RPMI7951 (cell line): ENCODE results near the gene EFNA3. TPM values are rescaled to one million over a fixed set of nuclear protein-coding genes. Genes with fewer than 3 reads are reported as not detected.

Experiments used
- DNase-seq: peaks from one replicate; pipeline ENCODE4 v3.0.0-alpha.2; 2012; ENCODE audit warnings: low read depth
- total RNA-seq: library from RNA; depleted of rRNA; stranded (reverse); fragments of >200 nt; shearing (Covaris generic); gene quantifications from 2 replicates; pipeline ENCODE4 v1.2.3, GENCODE V29; 2014; rRNA removed

Gene EFNA3
- total RNA-seq = 0.48 and 0.68 TPM in 2 replicates

DNA sequence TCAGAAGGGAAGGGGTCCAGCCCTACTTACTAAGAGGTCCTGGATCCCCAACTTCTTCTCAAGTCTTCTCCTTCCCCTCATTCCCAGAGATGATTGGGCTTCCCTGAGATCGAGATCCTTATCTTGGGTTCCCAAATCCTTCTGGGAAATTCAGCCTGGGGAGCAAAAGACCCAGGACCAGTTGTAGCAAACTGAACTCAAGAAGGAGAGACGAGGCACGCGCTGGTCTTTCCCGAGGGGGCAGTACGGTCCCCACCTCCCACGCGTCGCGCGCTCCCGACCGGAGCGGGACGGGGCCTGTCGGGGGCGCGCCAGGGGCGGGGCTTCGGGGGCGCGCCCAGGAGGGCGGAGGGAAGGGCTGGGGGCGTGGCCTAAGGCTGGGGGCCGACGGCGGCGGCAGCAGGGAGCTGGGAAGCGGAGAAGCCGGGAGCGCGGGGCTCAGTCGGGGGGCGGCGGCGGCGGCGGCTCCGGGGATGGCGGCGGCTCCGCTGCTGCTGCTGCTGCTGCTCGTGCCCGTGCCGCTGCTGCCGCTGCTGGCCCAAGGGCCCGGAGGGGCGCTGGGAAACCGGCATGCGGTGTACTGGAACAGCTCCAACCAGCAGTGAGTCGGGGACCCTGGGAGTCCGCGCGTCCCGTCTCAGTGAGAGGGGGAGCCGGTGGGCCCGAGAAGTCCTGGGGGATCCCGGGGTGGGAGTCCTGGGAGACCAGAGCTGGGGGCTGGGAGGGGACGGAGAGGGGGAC lies at the start of gene EFNA3:
Gene EFNA3 (plus strand): TSS at position 369 of the 741 bp plus-strand sequence. CDS start 105 bp downstream, at position 474.
- DNase-seq = peak; percentile 50

DNA sequence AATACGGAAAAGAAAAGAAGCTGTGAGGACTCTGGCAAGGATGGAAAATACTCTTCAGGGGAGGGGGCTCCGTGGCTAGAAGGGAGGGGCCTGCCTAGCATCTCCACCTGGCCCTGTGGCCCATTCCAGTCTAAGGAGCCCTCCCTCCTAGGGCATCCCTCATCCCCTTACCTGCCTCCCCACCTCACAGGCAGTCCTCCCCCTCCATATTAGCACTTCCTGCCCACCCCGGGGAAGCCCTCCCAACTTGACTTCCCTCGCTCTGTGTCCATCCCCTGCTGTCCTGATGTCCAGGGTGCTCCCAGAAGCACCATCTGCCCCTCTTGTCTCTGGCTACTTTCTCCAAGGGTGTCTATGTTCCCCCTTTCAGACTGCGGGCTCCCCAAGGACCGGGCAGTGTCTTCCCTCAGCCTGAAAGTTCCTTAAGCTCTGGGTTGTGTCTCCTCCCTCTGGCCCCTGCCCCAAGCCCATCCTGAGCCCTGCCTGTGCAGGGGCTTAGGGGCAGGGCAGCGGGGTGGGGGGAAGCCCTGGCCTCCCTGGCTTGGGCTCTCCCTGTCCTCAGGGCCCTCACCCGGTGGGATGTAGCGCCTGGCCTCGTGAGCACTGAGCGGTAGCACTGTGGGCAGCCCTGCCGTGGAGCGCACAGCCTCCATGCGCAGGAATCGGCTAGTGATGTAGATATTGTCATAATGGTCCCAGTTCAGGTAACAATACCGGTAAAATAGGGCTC lies 49.0 kb upstream of the EFNA3 start:
- no peak for DNase-seq

DNA sequence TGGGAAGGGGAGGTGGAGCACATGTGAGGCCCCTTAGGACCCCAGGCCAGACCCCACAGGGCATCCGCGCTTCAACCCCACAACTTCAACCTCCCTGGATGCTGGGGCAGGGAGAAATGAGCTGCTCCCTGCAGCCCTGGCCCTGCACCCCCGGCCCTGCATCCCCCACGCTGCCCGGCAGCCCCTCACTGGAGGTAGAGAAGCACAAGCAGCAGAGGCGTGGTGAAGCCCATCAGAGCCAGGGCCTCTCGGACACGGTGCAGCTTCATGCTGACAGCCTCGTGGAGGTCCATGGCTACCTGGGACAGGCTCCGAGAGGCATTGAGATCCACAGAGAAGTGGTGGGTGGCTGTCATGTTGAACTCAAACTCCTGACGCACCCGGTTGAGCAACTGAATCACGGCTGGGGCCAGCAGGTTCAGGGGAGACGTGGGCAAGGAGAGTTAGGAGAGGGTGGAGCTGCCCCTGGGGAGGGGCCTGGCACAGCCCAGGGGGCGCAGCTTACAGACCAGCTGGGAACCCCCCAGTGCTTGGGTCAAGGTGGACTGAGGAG lies 48.3 kb upstream of the EFNA3 start:
- DNase-seq = no peak

DNA sequence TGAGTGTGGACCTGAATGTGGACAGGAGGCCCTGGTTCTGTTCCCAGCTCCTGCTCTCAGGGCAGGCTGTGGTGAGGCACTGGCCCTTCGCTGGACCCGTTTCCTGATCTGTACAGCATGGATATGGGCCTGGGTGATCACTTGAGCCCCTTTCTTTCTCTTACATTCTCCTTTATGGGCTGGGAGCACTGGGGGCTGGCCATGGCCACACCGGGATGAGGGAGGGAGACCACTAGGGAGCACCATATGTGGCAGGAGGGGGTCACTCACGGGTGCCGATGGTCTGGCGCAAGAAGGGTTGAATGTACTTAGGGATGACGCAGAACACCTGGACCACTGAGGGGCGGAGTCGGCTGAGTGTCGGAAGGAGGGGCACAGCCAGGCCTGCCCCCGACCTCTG lies 47.7 kb upstream of the EFNA3 start:
- no peak for DNase-seq

DNA sequence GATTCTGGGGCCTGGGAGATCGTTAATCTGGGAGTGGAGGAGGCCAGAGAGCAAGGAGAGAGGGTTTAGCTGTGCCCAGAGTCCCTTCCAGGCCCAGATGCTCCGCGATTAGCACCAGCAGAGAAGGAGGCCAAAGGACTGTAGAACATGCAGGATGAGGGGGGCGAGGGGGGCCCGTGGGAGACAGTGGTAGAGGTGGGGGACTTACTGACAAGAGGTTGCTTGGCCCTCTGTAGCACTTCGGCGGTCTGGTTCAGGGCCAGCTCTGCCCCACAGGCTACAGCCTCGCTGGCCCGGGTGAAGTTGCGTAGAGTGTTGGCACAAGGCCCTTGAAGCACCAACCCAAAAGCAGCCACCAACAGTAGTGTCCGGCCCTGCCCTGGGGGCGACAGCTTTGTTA lies 45.8 kb upstream of the EFNA3 start:
- DNase-seq = no peak

DNA sequence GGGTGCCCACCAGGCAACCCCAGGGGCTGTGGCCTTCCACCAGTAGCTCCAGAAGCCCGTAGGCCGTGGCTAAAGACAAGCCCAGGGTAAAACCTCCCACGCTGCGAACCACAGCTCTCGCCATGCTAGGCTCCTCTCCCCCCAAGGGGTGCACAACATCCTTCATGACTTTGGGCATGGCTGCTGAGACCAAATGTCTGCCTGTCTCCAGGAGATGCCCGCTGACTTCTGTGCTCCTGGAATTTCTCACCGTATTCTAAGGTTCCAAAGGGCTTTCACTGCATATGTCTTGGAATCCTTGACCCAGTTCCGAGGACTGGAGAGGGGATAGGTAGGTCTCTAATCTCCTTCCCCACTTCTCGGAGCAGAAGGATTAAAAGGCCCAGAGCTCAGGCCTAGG lies 45.1 kb upstream of the EFNA3 start, which contains the start of the genes DCST1 and DCST2:
Gene DCST1 (plus strand): TSS at position 301 of the 400 bp plus-strand sequence. CDS start 213 bp downstream, outside the sequence.
Gene DCST2 (minus strand): TSS at position 258 of the 400 bp plus-strand sequence. CDS start 80 bp downstream, at position 178.
- DNase-seq = no peak

DNA sequence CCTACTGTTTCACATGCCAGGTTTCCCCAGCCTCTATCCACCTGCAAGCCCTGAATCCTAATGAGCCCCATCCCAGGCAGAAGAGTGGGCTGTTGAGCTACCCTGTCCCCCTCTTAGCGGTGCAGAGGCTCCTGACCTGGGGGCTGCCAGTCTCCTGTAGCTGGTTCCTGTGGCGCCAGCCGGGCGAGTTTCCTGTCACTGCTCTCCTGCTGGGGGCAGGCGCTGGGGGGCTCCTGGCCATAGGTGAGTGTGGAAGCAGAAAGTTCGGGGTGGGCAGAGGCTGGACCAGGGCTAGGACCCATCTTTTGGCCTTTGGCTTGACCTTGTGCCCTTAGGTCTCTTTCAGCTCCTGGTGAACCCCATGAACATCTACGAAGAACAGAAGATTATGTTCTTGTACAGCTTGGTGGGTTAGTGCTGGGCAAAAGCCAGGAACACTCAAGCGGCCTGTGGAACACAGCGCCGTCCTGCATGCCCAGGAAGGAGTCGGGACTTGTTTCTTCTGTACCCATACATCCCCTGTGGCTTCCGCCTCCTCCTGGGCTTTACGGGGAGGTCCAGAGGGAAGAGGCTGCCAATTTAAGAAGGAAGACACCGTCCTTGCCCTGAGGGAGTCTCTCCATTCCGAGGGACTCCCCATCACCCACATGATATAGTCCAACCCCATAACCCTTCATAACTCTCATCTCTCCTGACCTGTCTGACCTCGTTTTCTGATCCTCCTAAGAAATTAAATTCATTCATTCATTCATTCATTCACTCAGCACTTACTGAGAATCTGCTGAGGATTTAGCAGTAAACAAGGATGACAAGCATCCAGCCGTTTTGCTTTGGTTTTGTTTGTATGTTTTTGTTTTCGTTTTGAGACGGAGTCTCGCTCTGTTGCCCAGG lies 44.1 kb upstream of the EFNA3 start:
- no peak for DNase-seq

DNA sequence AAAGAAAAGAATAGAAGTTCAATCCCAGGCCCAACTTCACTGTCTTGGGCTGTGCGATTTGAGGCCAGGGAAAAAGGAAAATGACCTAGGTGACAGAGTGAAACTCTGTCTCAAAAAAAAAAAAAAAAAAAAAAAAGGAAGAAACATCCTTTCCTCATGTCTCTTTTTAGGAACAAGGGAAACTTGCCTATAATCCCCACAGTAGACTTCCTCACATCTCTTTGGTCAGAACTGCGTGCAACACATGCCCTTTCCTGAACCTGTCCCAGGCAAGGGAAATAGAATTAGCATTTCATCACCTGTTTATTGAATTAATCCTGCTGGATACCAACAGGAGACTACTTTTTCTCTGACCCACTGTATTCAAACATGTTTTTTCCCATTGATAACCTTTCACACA lies 42.7 kb upstream of the EFNA3 start:
- DNase-seq = no peak

GRCh38 chr1:155037043-155037442 lies 41.6 kb upstream of the EFNA3 start:
- DNase-seq = no peak

GRCh38 chr1:155037851-155038441 lies 40.7 kb upstream of the EFNA3 start:
- DNase-seq = no peak

- DNase-seq = no peak
These were observed 39.9 kb upstream of the EFNA3 start for GRCh38 chr1:155038602-155039307.

DNA sequence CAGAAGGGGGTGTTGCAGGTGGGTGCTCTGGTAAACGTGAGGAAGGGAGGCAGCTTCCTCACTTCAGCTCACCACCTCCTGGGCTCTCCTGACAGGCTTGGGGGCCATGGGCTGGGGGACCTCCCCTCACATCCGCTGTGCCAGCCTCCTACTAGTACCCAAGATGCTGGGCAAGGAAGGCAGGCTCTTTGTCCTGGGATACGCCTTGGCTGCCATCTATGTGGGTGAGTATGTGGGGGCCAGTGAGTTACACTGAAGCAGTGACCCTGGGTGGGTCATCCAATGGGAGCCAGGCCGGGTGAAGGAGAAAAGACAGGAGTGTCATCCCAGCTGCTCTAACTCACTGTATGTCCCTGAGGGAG lies 39.3 kb upstream of the EFNA3 start:
- no peak for DNase-seq

GRCh38 chr1:155040358-155041093 lies 38.1 kb upstream of the EFNA3 start:
- no peak for DNase-seq

- no peak for DNase-seq
These were observed 35.8 kb upstream of the EFNA3 start for GRCh38 chr1:155042789-155043188.

DNA sequence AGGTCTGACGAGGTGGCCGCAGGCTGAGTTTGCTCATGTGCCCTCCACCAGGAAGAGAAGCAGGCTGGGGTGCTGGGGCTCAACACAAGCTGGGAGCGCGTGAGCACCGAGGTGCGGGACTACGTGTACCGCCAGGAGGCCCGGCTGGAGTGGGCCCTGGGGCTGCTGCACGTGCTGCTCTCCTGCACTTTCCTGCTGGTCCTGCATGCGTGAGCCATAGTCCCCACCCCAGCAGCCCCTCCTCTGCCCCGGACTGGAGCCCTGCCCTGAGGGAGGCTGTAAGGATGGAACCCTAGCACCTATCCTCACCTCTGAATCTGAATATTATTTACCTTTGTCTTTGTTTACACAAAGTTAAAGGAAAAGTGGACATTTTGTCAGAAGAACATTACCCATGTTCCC lies 35.3 kb upstream of the EFNA3 start:
- no peak for DNase-seq

DNA sequence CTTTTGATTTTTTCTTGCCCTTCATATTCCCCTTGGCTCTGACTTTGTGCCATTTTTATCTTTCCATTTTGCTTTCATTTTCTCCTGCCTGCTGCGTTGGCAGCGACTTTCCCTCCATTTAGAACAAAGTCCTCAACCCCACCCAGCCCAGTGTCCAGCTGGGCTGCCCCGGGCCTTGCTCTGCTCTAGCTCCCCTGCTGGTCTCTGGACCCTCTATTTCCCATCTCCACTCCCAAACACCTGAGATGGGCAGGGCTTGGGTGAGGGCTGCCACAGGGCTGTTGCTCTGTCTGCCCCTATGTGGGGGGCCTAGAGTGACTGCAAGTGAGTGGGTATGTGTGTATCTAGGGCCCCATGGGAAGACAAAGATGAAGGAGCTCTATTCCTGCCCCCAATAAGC lies 34.8 kb upstream of the EFNA3 start:
- no peak for DNase-seq

GRCh38 chr1:155044365-155044764 lies 34.3 kb upstream of the EFNA3 start:
- no peak for DNase-seq

- DNase-seq = peak; percentile 77
These were observed 33.6 kb upstream of the EFNA3 start for GRCh38 chr1:155044812-155045657.
